ENCODE data around the gene GGT5.

The GGT5 gene

GRCh38 chr22:24181996-24182899 is 62.6 kb downstream of the GGT5 start:
- no peak for DNase-seq

- no peak for DNase-seq
Measured at GRCh38 chr22:24181088-24181995, 63.5 kb downstream of the GGT5 start, which contains the start of gene SUSD2. SUSD2 (plus strand) TSS chr22:24181487; CDS start chr22:24181520, 33 bp downstream.

- DNase-seq: no peak
Measured at GRCh38 chr22:24180316-24181087, 64.4 kb downstream of the GGT5 start.

- DNase-seq: no peak
Measured at GRCh38 chr22:24179478-24180210, 65.2 kb downstream of the GGT5 start.

- no peak for DNase-seq
Measured at GRCh38 chr22:24178502-24179440, 66.1 kb downstream of the GGT5 start.

- DNase-seq: no peak
Measured at GRCh38 chr22:24178021-24178431, 66.9 kb downstream of the GGT5 start.

GRCh38 chr22:24177456-24177855 is 67.4 kb downstream of the GGT5 start:
- no peak for DNase-seq

GRCh38 chr22:24177045-24177444 is 67.8 kb downstream of the GGT5 start:
- DNase-seq: no peak

- DNase-seq: no peak
Measured at GRCh38 chr22:24176630-24177029, 68.3 kb downstream of the GGT5 start.

- no peak for DNase-seq
Measured at GRCh38 chr22:24176040-24176439, 68.8 kb downstream of the GGT5 start.

- peak; percentile 67 for DNase-seq
Measured at GRCh38 chr22:24175160-24175808, 69.6 kb downstream of the GGT5 start.

- DNase-seq: no peak
Measured at GRCh38 chr22:24171822-24172221, 73.1 kb downstream of the GGT5 start.

GRCh38 chr22:24170632-24171031 is 74.2 kb downstream of the GGT5 start:
- DNase-seq: no peak

GRCh38 chr22:24170188-24170587 is 74.7 kb downstream of the GGT5 start:
- no peak for DNase-seq
